GM12891 (cell line): ENCODE data around the gene TFR2.

Experiments used
- DNase-seq: peaks from one replicate; pipeline ENCODE4 v3.0.0; 2011; ENCODE audit warnings: low spot score; ENCODE audit not compliant: insufficient read length
- FAIRE-seq: peaks from 2 replicates; lab custom pipeline; 2011; peaks lifted over from hg19 to GRCh38; lab: Jason Lieb, UNC
- PAX5 ChIP-seq: IDR thresholded peaks from 2 replicates; pipeline ENCODE4 v1.6.1; 2011; ENCODE audit warnings: low read length, moderate library complexity, mild to moderate bottlenecking; ENCODE audit not compliant: insufficient read depth, severe bottlenecking
- POLR2A ChIP-seq: IDR thresholded peaks from 2 replicates; pipeline ENCODE4 v1.6.1; 2011; ENCODE audit warnings: low read depth, low read length, control low read depth
- POLR2AphosphoS5 ChIP-seq: IDR thresholded peaks from 2 replicates; pipeline ENCODE4 v1.6.1; 2011; ENCODE audit warnings: low read depth, low read length, control low read depth
- POU2F2 ChIP-seq: IDR thresholded peaks from 2 replicates; pipeline ENCODE4 v1.6.1; 2011; ENCODE audit warnings: low read depth, mild to moderate bottlenecking, control low read depth, low read length, moderate library complexity
- SPI1 ChIP-seq: IDR thresholded peaks from 2 replicates; pipeline ENCODE4 v1.6.1; 2011; ENCODE audit warnings: low read depth, low read length, control low read depth
- TAF1 ChIP-seq: IDR thresholded peaks from 2 replicates; pipeline ENCODE4 v1.6.1; 2011; ENCODE audit warnings: low read depth, low read length, control low read depth

Gene TFR2

DNA sequence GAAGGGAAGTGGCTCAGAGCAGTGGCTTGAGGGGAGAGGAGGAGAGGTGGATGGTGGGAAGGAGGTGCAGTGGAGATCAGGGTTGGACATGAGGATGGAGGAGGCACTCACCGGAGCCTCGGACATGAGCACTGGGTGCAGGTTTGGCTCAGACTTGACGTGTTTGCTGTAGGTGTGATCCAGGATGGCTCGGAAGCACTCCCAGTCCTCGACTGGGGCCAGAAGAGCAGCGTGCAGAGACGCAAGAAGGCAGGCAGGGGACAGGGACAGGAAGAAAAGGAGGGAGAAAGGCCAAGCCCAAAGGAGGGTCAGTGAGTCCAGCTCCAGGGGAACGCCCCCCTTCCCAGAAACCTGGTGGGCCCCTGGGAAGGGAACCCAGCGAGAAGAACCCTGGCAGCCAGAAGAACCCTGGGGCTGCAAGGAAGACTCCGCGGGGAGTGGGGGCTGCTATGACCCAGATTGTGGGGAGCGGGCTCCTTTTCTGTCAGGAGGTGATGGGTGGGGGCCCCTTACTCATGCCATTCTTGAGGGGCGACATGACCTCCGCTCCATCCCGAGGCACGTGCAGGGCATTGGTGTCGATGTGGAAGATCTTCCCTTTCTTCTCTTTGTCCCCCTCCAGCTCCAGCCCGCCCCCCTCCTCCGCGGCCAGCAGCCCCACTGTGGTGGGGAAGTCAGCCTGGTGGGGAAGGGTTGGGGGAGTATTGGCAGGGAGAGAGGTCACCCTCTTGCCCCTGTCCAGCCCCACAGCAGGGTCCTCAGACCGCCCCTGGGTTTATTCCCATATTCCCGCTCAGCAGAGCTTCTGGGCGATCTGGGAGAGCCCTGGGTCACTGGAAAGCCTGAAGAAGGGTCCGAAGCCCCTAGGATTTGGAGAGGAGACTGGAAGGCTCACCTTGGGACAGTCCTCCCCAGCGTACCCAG, 13.8 kb upstream of the TFR2 start:
- FAIRE-seq (no peak), DNase-seq (no peak)
- TF ChIP-seq PAX5 = no peak
- no peak for TF ChIP-seq SPI1
- no peak for TF ChIP-seq POLR2A
- no peak for TF ChIP-seq TAF1
- TF ChIP-seq POLR2AphosphoS5 = no peak
- no peak for TF ChIP-seq POU2F2

DNA sequence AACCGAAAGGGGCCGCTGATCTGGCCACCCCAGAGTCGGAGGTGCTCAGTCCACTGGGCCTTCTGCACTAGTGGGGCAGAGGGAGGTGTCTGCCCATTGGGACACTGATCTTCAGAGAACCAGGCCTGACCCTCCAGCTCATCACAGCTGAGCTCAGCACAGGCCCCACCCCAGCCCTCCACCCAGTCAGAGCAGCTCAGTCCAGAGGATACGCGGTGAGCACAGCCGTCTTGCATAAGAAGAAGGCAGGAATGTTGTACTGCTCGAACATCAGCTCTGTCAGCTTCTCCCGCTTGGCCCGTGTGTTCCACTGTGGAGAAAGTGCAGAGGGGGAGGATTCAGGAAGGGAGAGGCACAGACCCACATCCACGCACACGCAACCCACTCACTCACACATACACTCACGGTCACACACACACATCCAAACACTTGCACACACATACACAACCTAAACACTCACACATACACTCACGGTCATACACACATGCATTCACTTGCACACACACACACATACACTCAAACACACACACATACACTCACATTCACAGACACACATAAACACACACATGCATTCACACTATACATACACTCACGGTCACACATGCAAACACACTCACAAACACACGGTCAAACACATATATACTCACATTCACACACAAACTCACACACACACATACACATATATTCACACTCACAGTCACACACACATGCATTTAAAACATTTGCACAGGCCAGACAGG, 8.6 kb upstream of the TFR2 start:
- peak; percentile 62 for FAIRE-seq

DNA sequence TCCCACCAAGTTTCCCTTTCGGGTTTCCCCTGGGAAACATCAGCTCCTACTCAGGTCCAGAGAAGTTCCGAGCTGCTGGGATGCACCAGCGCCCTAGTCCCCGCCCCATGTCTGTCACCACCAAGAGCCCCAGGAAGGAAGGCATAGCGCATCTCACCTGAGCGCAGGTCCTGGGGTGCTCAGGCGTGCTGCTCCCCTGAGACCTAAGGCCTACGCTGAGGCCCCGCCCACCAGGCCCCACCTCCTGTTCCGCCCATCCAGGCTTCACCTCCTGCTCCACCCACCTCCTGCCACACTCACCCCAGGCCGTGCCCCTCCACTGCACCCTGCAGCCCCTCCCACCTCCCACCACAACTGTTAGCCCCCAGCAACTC, 1.2 kb upstream of the TFR2 start:
- TF ChIP-seq PAX5 (no peak), SPI1 (no peak), TAF1 (no peak), POLR2AphosphoS5 (no peak), POLR2A (no peak), POU2F2 (no peak)
- FAIRE-seq = peak; percentile 57
- peak; percentile 80 for DNase-seq

More for the DNA sequence above, 8.6 kb upstream of the TFR2 start:
- no peak for TF ChIP-seq POU2F2
- TF ChIP-seq POLR2AphosphoS5 = no peak
- no peak for TF ChIP-seq PAX5
- no peak for TF ChIP-seq POLR2A
- no peak for TF ChIP-seq TAF1
- TF ChIP-seq SPI1 = no peak
- no peak for DNase-seq

DNA sequence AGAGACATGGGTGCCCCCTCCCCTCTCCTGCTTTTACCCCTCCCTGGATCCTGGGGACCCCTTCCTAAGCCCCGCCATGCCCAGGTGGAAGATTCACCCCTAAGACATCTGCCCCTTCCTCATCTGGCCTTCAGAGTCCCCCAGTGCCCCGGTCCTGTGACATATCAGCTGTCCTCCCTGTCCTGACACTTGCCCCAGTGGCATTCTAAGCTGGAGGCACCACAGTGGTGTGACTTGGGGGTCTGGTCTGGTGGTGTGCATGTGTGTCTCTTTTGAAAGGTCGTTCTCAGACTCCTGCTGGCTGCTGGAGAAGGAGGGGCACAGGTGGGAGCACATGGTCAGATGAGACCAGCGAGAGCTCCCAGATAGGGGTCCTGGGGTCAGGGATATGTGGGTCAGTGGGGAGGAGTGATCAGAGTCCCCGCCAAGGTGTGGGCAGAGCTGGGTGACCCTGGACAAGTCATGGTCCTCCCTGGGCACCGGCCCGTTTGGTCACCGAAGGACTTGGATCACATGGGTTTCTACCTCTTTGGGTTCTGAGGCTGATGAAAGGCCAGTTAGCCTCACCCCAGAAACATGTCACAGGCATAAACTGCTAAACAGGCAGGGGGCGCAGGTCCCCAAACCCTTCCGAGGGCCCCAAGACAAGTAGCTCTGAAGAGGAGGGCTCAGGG, 645 bp upstream of the TFR2 start:
- FAIRE-seq (no peak), DNase-seq (no peak)
- no peak for TF ChIP-seq POLR2AphosphoS5
- no peak for TF ChIP-seq POLR2A
- no peak for TF ChIP-seq TAF1
- no peak for TF ChIP-seq PAX5
- TF ChIP-seq POU2F2 = no peak
- no peak for TF ChIP-seq SPI1

DNA sequence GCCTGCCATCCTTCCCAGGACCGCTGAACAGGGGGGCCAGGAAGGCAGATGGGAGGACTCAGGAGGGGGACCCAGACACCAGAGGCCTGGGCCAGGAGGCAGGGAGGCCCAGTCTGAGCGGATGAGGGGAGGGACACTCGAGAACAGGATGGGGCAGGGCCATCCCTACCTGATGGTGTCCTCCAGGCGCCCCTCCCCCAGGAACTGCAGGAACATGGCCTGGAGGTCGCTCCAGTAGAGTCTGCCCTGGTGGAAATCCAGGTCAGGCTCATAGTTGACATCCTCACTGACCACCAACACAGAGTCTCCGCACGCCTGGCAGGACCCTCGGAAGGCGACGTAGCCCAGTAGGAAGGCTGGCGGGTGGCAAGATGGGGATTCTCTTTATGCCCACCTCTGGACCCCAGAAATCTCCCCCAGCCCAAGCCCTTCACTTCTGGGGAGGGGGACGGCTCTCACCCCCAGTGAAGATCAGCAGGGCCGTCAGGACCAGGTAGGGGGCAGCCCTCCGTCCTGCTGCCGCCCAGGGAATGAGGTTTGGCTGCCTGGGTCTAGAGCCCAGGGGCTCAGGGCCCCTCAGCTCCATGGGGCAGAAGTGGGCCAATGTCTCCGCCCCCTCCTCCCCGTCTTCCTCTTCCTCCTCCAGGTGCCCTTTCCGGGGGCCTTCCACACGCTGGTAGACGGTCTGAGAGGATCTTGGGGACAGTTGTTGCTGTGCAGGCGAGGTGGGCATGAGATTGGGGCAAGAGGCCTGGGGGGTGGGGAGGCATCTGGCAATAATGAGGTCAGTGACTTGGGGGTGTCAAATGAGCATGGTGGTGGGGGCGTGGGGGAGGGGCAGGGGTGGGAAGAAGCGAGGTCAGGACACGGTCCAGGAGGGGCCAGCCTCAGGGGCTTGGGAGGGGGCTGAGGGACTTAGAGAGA, 573 bp downstream of the TFR2 start:
- no peak for DNase-seq
- no peak for TF ChIP-seq POU2F2
- no peak for TF ChIP-seq SPI1
- TF ChIP-seq POLR2AphosphoS5 = no peak
- TF ChIP-seq TAF1 = no peak
- TF ChIP-seq PAX5 = no peak
- no peak for TF ChIP-seq POLR2A
- no peak for FAIRE-seq

DNA sequence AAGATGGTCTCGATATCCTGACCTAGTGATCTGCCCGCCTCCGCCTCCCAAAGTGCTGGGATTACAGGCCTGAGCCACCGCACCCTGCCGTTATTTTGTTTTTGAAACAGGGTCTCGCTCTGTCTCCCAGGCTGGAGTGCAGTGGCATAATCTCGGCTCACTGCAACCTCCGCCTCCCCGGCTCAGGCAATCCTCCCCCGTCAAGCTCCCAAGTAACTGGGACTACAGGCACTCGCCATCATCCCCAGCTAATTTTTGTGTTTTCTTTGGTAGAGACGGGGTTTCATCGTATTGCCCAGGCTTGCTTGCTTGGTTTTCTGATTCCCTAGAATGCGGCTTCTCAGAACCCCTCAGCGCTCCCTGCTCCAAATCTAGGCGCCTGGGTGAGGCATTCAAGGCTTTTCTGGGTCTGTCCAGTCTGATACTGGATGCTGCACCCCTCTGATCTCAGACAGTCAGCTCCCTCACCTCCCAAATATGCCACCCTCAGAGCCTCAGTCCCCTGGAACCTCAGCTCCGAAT, 1.3 kb downstream of the TFR2 start:
- FAIRE-seq (no peak), DNase-seq (no peak)
- no peak for TF ChIP-seq TAF1
- no peak for TF ChIP-seq SPI1
- no peak for TF ChIP-seq POU2F2
- TF ChIP-seq POLR2AphosphoS5 = no peak
- TF ChIP-seq PAX5 = no peak
- TF ChIP-seq POLR2A = no peak

DNA sequence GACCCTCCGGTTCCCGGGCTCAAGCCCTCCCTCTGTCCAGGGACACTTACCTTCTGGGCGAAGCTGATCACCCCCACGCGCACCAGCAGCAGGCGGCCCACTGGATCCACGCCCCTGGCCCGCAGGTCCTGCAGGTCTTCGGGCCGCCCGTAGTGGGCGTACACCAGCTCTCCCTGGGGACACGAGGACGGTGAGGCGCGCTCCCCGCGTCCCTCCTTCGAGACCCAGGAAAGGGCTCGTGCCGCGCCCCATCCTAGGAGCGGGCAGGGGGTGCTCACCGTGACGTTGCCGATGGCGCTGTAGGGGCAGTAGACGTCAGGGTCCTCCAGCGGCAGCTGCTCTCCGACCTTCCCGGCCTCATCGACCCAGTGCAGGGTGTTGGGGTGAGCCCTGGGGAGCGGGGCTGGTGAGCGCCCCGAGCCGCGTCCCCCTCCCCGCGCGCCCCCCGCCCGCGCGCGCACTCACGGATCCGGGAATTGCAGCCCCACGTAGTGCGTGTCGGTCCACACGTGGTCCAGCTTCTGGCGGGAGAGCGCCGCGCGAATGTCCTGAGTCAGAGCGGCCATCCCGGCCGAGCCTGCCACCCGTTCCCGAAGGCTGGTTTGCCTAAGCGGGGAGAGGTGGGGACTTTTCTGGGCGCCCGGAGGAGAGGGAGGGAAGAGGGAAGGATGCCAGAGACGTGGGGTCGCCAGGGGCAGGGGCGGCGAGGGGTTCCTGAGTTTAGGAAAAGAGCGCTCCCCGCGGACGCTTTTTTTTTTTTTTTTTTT, 8.2 kb downstream of the TFR2 start:
- DNase-seq (no peak), FAIRE-seq (peak; percentile 66)
- no peak for TF ChIP-seq POLR2A
- no peak for TF ChIP-seq POLR2AphosphoS5
- TF ChIP-seq POU2F2 = no peak
- TF ChIP-seq SPI1 = no peak
- TF ChIP-seq TAF1 = no peak
- no peak for TF ChIP-seq PAX5

DNA sequence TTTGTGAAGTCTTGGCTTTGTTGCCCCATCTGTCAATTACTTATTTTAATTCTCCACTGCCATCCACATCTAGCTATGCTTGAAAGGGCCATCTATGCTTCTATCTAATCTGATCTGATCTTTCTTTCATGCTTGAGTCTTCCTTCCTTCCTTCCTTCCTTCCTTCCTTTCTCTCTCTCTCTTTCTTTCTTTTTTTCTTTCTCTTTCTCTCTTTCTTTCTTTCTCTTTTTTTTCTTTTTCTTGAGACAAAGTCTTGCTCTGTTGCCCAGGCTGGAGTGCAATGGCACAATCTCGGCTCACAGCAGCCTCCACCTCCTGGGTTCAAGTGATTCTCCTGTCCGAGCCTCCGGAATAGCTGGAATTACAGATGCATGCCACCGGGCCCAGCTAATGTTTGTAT, 11.3 kb downstream of the TFR2 start:
- FAIRE-seq (no peak), DNase-seq (no peak)
- TF ChIP-seq POLR2AphosphoS5 (no peak), PAX5 (no peak), POU2F2 (no peak), POLR2A (no peak), SPI1 (no peak), TAF1 (no peak)
